Endodermal cell (in vitro differentiated cells): ENCODE data around the gene IL19. TPM values are rescaled to one million over a fixed set of nuclear protein-coding genes. Genes with fewer than 3 reads are reported as not detected.

Source experiments
- DNase-seq: peaks from one replicate; pipeline ENCODE4 v3.0.0-alpha.2; 2017
- H3K27ac ChIP-seq: 2 replicates; pipeline ENCODE4 v1.5.1; 2013; ENCODE audit warnings: mild to moderate bottlenecking, low read depth, low read length, moderate library complexity
- H3K27me3 ChIP-seq: 2 replicates; pipeline ENCODE4 v1.6.1; 2013; ENCODE audit warnings: mild to moderate bottlenecking, low read length, moderate library complexity; ENCODE audit not compliant: insufficient read depth, control insufficient read depth, poor library complexity, severe bottlenecking
- H3K36me3 ChIP-seq: 2 replicates; pipeline ENCODE4 v1.7.0; 2013; ENCODE audit warnings: mild to moderate bottlenecking, low read length, moderate library complexity; ENCODE audit not compliant: control insufficient read depth, insufficient read depth
- H3K4me1 ChIP-seq: one replicate; pipeline ENCODE4 v1.7.0; 2013; ENCODE audit warnings: low read length; ENCODE audit not compliant: control insufficient read depth, insufficient read depth
- H3K4me3 ChIP-seq: 2 replicates; pipeline ENCODE4 v1.5.1; 2013; ENCODE audit warnings: mild to moderate bottlenecking, low read length, moderate library complexity
- H3K9ac ChIP-seq: 2 replicates; pipeline ENCODE4 v1.6.1; 2013; ENCODE audit warnings: mild to moderate bottlenecking, low read length, moderate library complexity; ENCODE audit not compliant: poor library complexity, severe bottlenecking; ENCODE audit errors: extremely low read depth
- H3K9me3 ChIP-seq: 2 replicates; pipeline ENCODE4 v1.6.1; 2013; ENCODE audit warnings: mild to moderate bottlenecking, low read length, moderate library complexity; ENCODE audit not compliant: control insufficient read depth
- H3K27ac Mint-ChIP-seq: 2 replicates; pipeline ENCODE4 v1.8.0; 2020; ENCODE audit warnings: mixed read lengths
- H3K27me3 Mint-ChIP-seq: 2 replicates; pipeline ENCODE4 v1.8.0; 2021; ENCODE audit warnings: mild to moderate bottlenecking, mixed read lengths; ENCODE audit not compliant: insufficient read depth
- H3K36me3 Mint-ChIP-seq: 2 replicates; pipeline ENCODE4 v1.8.0; 2020; ENCODE audit warnings: low read depth, mixed read lengths
- H3K4me1 Mint-ChIP-seq: 2 replicates; pipeline ENCODE4 v1.8.0; 2020; ENCODE audit warnings: mixed read lengths
- H3K4me3 Mint-ChIP-seq: 2 replicates; pipeline ENCODE4 v1.8.0; 2020; ENCODE audit warnings: mild to moderate bottlenecking, moderate library complexity, mixed read lengths
- H3K9me3 Mint-ChIP-seq: 2 replicates; pipeline ENCODE4 v1.8.0; 2020; ENCODE audit warnings: mild to moderate bottlenecking, mixed read lengths
- CTCF ChIP-seq: fragments of 200-600 bp; sonication (generic); conservative IDR thresholded peaks from 2 replicates; pipeline ENCODE4 v1.5.0; 2021; ENCODE audit warnings: antibody characterized with exemption, mild to moderate bottlenecking
- WGBS, 2 experiments: methylation state at CpG; one replicate each; pipeline versions ENCODE4 v1.1.5 to v1.1.7; 2013; ENCODE audit warnings: missing lambda C conversion rate in 2 of 2, mixed read lengths in 1 of 2; ENCODE audit not compliant: insufficient coverage in 1 of 2, insufficient read length in 1 of 2; 5-methylcytosine and 5-hydroxymethylcytosine counted together
- total RNA-seq, 2 donors: library from RNA; stranded (reverse); fragmentation: NEBNext Ultra II Directional in 1 of 2; extraction: Animal tissue kit (Norgen Biotek cat#: 25700) in 1 of 2; gene quantifications; 2 replicates in 1 of 2; 3 replicates in 1 of 2; pipeline ENCODE4 v1.2.1, GENCODE V29; 2021

IL19 gene
- total RNA-seq, 2 donors from 2014 or later = not detected

GRCh38 chr1:206873603-206874188, 103.1 kb downstream of the IL19 start:
- H3K36me3 ChIP-seq = no peaks in the 10 kb centered on the region
- Mint-ChIP-seq H3K4me3 (no peak overlapping the region), H3K27ac (no peak overlapping the region), H3K4me1 (no peaks in the 10 kb centered on the region), H3K36me3 (no peaks in the 10 kb centered on the region), H3K27me3 (peaks cover 7% of the 10 kb centered on the region), H3K9me3 (peaks cover 36% of the 10 kb centered on the region)
- H3K27me3 ChIP-seq = peaks cover 14% of the 10 kb centered on the region
- no peak overlapping the region for H3K9ac ChIP-seq
- no peak overlapping the region for H3K27ac ChIP-seq
- DNase-seq = no peak
- peaks cover 23% of the 10 kb centered on the region for H3K9me3 ChIP-seq
- H3K4me3 ChIP-seq = no peak overlapping the region
- H3K4me1 ChIP-seq = no peaks in the 10 kb centered on the region
- TF ChIP-seq CTCF = no peak
- WGBS, 2 experiments = 87 to 95% methylated on average over 3 of the region's 3 CpGs

- Mint-ChIP-seq H3K36me3 (no peaks in the 10 kb centered on the region), H3K9me3 (peaks cover 46% of the 10 kb centered on the region), H3K4me1 (no peaks in the 10 kb centered on the region), H3K27ac (no peak overlapping the region), H3K4me3 (no peak overlapping the region), H3K27me3 (peaks cover 4% of the 10 kb centered on the region)
- no peak for TF ChIP-seq CTCF
- H3K4me3 ChIP-seq = no peak overlapping the region
- 100% methylated on average over 2 of the region's 3 CpGs; no CpG with 5 or more reads in 1 of the 2 experiments for WGBS, 2 experiments
- H3K4me1 ChIP-seq = no peaks in the 10 kb centered on the region
- H3K27me3 ChIP-seq = peaks cover under 1% of the 10 kb centered on the region
- no peaks in the 10 kb centered on the region for H3K36me3 ChIP-seq
- H3K9ac ChIP-seq = no peak overlapping the region
- H3K9me3 ChIP-seq = peaks cover 34% of the 10 kb centered on the region
- no peak for DNase-seq
- no peak overlapping the region for H3K27ac ChIP-seq
Measured at GRCh38 chr1:206875752-206876377, 105.3 kb downstream of the IL19 start.

GRCh38 chr1:206878456-206878855, 107.9 kb downstream of the IL19 start:
- peaks cover 2% of the 10 kb centered on the region for H3K27me3 Mint-ChIP-seq
- no peak overlapping the region for H3K27ac ChIP-seq
- H3K36me3 ChIP-seq = no peaks in the 10 kb centered on the region
- DNase-seq = no peak
- no peaks in the 10 kb centered on the region for H3K4me1 ChIP-seq
- H3K4me1 Mint-ChIP-seq = no peaks in the 10 kb centered on the region
- TF ChIP-seq CTCF = peak; percentile 61
- no peak overlapping the region for H3K9ac ChIP-seq
- no peak overlapping the region for H3K4me3 ChIP-seq
- H3K4me3 Mint-ChIP-seq = no peak overlapping the region
- no peak overlapping the region for H3K27ac Mint-ChIP-seq
- H3K36me3 Mint-ChIP-seq = no peaks in the 10 kb centered on the region
- H3K9me3 ChIP-seq = peaks cover 24% of the 10 kb centered on the region
- peaks cover 41% of the 10 kb centered on the region for H3K9me3 Mint-ChIP-seq
- H3K27me3 ChIP-seq = no peaks in the 10 kb centered on the region
